Islet of Langerhans (tissue), 1 donor: ENCODE measurements around the gene TEX22.

Experiments
- FAIRE-seq: peaks from one replicate; lab custom pipeline; 2011; peaks lifted over from hg19 to GRCh38; lab: Jason Lieb, UNC

TEX22 gene

GRCh38 chr14:105384605-105385321, 13.6 kb upstream of the TEX22 start:
- no peak for FAIRE-seq

- FAIRE-seq = no peak
Observed at GRCh38 chr14:105385322-105385637, 13.1 kb upstream of the TEX22 start.

- FAIRE-seq = no peak
Observed at GRCh38 chr14:105385698-105386365, 12.5 kb upstream of the TEX22 start.

- FAIRE-seq = no peak
Observed at GRCh38 chr14:105386581-105387529, 11.5 kb upstream of the TEX22 start.

- no peak for FAIRE-seq
Observed at GRCh38 chr14:105387530-105387922, 10.8 kb upstream of the TEX22 start.

GRCh38 chr14:105388110-105388951, 10.0 kb upstream of the TEX22 start:
- FAIRE-seq = no peak

GRCh38 chr14:105388976-105389375, 9.4 kb upstream of the TEX22 start:
- no peak for FAIRE-seq

- FAIRE-seq = no peak
Observed at GRCh38 chr14:105389534-105389933, 8.8 kb upstream of the TEX22 start.

- no peak for FAIRE-seq
Observed at GRCh38 chr14:105389976-105390848, 8.1 kb upstream of the TEX22 start.

GRCh38 chr14:105390849-105391500, 7.4 kb upstream of the TEX22 start:
- FAIRE-seq = no peak

GRCh38 chr14:105391541-105391940, 6.8 kb upstream of the TEX22 start:
- no peak for FAIRE-seq

- FAIRE-seq = no peak
Observed at GRCh38 chr14:105392131-105393090, 5.9 kb upstream of the TEX22 start.

- no peak for FAIRE-seq
Observed at GRCh38 chr14:105393151-105393550, 5.2 kb upstream of the TEX22 start.

GRCh38 chr14:105394714-105395537, 3.4 kb upstream of the TEX22 start:
- FAIRE-seq = no peak

GRCh38 chr14:105395538-105395854, 2.8 kb upstream of the TEX22 start:
- no peak for FAIRE-seq

GRCh38 chr14:105397350-105397931, 897 bp upstream of the TEX22 start:
- no peak for FAIRE-seq

GRCh38 chr14:105398726-105399465, 558 bp downstream of the TEX22 start:
- FAIRE-seq = no peak

GRCh38 chr14:105399466-105399775, 1.1 kb downstream of the TEX22 start:
- FAIRE-seq = no peak
